Right ventricle myocardium superior (tissue), 1 donor: Measurements from ENCODE around the gene SCAMP1. TPM values are rescaled to one million over a fixed set of nuclear protein-coding genes. Genes with fewer than 3 reads are reported as not detected.
"Not testable (repeated sequence)": the region's sequence is repeated elsewhere in the genome, so short reads cannot be mapped to it uniquely, and the experiment has no call there.

Source experiments
- ATAC-seq: fragments of 200-7000 bp; cut with Tn5 transposase; one replicate; pipeline ENCODE4 v1.9.1; 2020; ENCODE audit warnings: mild to moderate bottlenecking; ENCODE audit not compliant: poor library complexity
- DNase-seq: peaks from one replicate; pipeline ENCODE4 v3.0.0-alpha.2; 2020
- intact Hi-C: fragments of 100-400 bp; cut with DNase I; formaldehyde crosslinking; loops from one replicate; pipeline ENCODE4 v1.11.2; 2022
- total RNA-seq: library from RNA; stranded (reverse); fragmentation: NEBNext Ultra II Directional; extraction: Animal tissue kit (Norgen Biotek cat#: 25700); gene quantifications from one replicate; pipeline ENCODE4 v1.2.1, GENCODE V29; 2021
- donor health status: DM: no; HTN: yes; CAD: no; lungs with severe emphysema.

Gene SCAMP1
- total RNA-seq, 1 donor from 2014 or later: 25.9 TPM

DNA sequence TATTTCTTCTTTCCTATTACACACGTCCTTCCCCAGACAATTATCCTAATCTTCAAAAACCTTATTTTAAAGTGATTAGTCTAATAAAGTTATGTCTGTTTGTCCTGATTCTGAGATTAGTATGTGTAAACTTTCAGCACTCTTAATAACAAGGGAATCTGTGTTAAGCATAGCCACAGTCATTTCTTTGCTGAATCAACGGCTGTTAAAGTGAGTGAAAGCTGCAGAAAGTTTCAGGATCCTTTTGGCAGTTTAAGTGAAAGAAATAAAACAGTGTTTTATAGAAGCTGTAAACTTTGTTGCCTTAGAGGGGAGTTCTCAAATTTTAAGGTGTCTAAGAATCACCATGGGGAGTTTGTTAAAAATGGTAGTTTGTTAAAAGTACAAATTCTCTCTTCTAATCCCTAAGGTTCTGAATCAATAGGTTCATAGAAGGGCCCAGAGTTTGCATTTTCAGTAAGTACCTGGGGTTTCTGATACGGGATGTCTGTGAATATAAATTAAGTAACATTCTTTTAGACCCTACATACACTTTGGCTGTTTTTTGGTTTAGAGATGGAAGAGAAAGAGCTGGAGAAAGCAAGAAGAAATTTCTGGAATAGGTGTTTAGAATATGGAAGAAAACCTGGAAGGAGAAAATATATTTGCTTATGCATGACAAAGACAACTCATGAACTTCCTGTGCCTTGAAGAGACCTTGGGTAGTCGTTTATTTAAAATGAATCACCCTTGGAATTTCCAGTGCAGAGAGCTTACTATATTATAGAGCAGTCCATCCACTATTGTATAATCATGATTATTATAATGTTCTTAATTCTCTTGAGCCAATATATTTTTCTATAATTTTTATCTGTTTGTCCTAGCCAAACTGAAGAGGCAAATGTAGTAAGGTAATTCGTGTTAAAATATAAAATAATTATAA is 45.7 kb downstream of the SCAMP1 start:
- no peak for ATAC-seq
- DNase-seq: no peak
- intact Hi-C loops: no loop called here

DNA sequence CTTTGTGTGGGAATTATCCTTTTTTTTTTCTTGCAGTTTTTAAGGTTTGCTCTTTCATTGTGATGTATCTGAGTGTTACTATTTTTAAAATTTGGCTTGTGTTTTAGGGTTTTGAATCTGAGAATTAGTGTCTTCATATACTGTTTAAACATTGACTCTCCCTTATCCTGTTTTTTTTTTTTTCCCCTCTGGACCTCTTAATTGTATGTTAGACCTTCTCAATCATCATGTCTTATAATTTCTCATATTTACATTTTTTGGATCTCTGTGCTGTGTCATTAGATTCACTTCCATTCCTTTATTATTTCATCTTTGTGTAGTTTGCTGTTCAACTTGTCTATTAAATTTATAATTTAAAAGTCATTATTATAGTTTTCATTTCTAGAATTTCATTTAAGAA is 47.0 kb downstream of the SCAMP1 start:
- no peak for ATAC-seq
- DNase-seq: no peak
- intact Hi-C loops: no loop called here

DNA sequence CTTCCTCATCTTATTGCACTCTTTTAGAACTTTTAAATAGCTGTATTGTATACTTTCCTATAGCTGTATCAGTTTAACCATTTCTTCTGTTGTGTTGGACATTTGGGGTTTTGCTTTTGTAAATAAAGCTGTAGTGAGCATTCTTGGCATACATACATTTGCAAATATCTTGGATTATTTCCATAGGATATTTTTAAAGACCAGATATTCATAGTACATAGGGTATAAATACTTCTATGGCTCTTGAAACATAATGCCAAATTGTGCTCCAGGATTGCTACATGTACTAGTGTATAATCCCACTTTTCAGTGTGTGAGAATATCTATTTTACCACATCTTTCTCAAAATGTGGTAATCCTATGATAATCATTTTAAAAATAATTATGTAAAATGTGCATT is 51.2 kb downstream of the SCAMP1 start:
- intact Hi-C loops: no loop called here
- ATAC-seq (no peak), DNase-seq (no peak)

DNA sequence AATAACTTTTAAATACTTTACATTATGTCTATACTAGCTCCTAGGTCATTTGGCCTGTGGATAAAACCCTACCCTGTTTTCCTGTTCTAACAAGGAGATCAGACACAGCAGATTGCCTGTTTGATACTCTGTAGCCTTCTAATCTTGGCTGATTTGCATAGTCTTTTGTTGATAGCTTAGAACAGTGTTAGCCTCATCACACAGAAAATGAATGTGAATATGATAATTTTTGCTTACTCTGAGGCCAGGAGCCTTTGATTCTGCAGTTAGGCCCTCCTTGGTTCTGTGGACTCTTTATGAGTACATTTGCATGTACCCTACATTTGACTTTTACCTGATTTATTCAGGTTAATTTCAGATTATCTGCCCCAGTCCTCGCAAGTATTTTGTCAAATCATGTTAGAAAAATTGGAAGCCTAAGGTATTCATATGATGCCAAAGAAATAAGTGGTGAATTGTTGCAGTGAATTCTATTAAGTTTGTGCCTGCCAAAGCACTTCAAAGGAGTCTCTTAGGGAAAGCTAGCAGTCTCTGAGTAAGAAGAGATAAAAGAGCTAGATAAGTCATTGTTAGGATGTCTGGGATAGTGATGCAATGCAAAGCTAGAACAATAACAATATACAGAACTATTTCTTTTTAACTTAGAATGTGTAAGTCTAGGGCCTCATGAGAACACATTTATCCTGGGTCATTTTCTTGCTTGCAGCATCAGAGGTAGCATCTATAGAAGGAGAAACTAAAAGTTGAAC is 56.4 kb downstream of the SCAMP1 start:
- ATAC-seq (no peak), DNase-seq (no peak)
- intact Hi-C loops: no loop called here

DNA sequence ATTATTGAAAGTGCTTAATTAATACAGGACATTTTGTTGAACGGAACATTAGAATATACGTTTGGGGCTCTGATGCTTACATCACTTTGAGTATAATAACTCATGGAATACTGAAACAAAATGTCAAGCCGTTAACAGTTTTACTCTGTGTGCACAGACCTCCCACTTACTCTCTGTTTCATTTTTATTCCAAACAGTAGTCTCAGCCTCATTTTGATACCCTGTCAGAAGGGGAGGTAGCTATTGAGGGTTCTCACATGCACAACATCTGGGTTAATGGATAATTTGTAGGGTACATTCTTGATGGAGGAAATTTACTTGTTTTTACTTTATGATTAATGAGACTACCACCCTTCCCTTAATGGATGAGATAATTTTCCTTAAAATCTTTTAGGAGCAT is 59.0 kb downstream of the SCAMP1 start:
- DNase-seq (no peak), ATAC-seq (no peak)
- intact Hi-C loops: no loop called here

DNA sequence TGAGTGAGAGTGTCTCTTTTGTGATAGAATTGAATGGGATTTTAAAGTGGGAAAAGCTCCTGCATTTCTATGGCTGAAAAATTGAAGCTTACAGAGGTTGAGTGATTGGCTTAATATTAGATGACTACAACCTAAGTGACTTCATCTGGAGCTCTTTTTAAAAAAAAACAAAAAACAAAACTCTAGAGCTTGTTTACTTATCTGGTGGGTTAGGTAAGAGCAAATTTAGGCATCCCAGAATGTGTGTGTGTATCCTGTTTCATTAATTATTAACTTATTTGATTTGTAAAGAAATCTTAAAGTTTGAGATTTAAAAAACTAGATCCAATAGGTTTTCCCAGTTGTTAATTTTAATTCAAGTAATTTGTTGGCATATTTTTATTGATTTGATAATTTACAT is 60.1 kb downstream of the SCAMP1 start:
- DNase-seq: no peak
- intact Hi-C loops: no loop called here
- no peak for ATAC-seq

DNA sequence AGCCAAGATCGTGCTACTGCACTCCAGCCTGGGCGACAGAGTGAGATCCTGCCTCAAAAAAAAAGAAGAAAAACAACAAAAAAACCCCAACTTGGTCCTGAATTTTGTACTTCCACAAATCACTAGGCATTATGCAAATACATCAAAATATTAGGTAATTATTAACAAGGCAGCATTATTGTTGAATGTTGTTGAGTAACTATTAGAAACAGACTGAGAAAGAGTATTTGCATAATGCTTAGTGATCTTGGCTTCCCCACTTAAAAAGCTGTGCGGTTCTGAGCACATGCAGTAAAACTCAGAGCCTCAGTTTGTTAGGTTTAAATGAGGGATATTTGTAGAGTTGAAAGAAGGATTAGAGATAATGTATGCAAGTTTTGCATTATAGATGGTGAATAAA is 64.2 kb downstream of the SCAMP1 start:
- no peak for DNase-seq
- no peak for ATAC-seq
- intact Hi-C loops: no loop called here

DNA sequence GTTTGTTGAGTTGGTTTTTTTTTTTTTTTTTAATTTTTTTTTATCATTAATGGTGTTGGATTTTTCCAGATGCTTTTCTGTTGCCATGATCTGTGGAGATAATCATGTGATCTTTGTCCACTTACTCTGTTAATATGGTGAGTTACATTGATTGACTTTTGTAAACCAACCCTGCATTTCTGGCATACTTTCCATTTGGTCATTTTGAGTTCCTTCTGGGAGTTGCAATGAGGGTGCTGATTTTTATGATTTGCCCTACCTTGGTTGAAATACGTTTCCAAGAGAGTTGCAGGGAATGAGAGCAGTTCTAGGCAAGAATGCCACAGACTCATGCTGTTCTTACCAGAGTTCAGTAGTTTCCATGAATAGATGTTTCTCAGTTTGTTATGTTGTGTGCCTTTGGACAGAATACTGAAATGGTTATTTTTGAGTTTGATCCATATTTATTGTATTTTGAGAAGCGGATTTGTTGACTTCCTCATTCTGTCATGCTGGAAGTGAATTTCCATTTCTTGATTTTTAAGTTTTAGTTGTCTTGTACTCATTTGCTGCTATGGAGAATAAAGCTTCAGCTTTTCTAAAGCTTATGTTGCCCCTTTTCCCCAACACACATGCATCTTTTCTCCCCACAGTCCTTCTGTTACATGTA is 69.0 kb downstream of the SCAMP1 start:
- DNase-seq (no peak), ATAC-seq (no peak)
- intact Hi-C loops: no loop called here

DNA sequence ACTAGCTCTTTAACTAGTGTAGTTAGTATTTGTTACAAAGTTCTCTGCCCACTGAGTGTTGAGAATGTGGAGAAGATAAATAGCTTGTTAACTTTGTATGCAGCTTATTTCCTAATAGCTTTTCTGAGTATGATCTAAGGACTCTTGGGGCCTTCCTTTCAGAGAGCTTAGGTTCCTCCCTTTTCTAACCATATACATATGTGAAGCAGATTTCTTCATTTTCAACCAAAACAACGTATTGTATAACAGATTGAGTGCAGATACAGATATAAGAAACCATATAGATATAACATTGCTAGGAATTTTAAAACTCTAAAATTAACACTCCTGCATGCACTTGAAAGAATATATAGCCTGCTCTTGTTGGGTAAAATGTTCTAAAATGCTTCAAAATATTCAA is 70.4 kb downstream of the SCAMP1 start:
- DNase-seq (no peak), ATAC-seq (no peak)
- intact Hi-C loops: no loop called here

DNA sequence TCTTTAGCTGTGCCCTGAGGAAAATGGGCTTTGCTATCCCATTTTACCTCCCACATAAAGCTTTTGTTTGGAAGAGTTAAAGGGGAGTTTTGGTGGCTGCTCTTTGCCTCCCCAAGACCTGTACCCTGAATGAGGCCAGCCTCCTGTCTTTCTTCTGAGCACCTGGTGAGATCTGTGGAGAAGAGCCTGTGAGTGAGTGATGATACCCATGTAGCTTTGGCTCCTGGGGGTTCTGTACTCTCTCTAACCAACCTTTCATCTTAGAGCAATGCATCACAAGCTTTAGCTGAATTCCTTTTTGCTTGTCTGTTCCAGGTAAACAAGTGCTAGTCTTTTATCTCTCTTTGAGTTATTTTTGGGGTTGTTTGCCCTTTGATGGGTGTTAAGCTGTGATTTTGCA is 73.6 kb downstream of the SCAMP1 start:
- ATAC-seq: no peak

DNA sequence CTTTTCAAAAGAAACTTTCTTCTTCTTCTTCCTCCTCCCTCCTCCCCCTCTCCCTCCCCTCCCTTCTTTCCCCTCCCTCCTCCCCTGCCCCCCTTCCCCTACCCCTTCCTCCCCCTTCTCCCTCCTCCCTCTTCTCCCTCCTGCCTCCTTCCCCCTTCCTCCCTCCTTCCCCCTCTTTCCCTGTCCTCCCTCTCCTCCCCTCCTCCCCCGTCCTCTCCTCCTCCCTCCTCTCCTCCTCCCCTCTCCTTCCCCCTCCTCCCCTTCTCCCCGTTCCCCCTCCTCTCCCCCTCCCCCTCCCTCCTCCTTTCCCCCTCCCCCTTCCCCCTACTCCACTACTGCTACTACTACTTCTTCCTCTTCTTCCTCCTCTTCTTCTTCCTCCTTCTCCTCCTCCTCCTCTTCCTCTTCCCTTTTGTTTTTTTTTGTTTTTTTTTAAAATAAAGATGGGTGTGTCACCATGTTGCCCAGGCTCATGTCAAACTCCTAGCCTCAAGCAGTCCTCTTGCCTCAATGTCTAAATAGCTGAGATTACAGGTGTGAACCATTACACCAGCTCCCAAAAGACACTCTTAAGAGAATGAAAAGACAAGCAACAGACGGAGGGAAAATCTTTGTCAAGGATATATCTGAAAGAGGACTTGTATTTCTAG is 87.5 kb downstream of the SCAMP1 start:
- intact Hi-C loops: no loop called here
- ATAC-seq: no peak
- no peak for DNase-seq

More for the DNA sequence above, 73.6 kb downstream of the SCAMP1 start:
- intact Hi-C loops: no loop called here
- no peak for DNase-seq

DNA sequence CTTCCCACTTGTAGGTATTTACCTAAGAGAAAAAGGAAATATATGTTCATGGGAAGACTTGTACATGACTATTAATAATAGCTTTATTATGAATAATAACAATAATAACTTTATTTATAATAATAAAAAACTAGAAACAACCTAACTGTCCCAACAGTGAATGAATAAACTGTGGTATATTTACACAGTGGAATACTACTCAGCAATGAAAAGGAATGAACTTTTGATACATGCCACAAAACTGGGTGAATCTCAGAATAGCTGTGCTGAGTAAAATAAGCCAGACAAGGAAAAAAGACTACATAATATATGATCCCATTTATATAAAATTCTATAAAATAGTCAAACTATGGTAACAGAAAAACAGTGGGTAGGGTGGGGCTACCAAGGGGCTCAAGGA is 88.7 kb downstream of the SCAMP1 start:
- ATAC-seq (no peak), DNase-seq (no peak)
- intact Hi-C loops: no loop called here

DNA sequence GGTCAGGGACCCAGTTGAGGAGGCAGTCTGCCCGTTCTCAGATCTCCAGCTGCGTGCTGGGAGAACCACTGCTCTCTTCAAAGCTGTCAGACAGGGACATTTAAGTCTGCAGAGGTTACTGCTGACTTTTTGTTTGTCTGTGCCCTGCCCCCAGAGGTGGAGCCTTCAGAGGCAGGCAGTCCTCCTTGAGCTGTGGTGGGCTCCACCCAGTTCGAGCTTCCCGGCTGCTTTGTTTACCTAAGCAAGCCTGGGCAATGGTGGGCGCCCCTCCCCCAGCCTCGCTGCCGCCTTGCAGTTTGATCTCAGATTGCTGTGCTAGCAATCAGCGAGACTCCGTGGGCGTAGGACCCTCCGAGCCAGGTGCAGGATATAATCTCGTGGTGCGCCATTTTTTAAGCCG is 97.1 kb downstream of the SCAMP1 start:
- ATAC-seq, DNase-seq, intact Hi-C loops: not testable (repeated sequence)

DNA sequence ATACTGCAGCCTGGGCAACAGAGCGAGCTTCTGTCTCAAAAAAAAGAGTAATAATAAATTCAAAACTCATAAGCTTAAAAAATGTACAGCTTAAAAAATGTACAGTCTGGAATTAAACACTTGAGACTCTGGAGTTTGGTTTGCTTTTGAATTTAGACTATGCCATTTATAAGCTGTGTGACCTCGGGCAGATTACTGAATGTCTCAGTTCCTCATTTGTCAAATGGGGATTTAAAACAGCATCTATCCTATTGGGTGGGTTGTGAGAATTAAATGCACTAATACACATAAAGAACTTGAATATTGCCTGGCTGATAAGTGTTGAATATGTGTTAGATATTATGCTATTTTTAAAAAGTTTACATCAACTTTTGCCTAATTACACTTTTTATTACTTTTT is 98.4 kb downstream of the SCAMP1 start:
- DNase-seq (no peak), ATAC-seq (no peak)
- intact Hi-C loops: no loop called here

DNA sequence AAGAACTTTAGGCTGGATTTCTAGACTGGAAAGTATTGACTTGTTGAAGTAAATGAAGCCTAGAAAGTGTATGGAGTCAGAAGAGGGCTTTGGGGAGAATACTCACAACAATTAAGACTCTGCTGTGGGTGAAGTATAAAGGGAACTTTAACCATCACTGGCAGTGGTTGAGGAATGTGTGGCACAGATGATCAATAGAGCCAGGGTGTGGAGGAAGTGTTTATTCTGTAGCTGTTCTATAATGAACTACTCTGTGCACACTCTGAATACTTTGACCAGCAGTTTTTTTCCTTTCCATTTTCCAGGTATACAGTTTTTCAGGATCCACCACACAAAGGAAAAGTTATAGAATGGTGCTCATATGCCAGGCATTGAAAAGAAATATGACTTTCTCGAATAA is 106.7 kb downstream of the SCAMP1 start:
- intact Hi-C loops: no loop called here
- DNase-seq (no peak), ATAC-seq (no peak)

DNA sequence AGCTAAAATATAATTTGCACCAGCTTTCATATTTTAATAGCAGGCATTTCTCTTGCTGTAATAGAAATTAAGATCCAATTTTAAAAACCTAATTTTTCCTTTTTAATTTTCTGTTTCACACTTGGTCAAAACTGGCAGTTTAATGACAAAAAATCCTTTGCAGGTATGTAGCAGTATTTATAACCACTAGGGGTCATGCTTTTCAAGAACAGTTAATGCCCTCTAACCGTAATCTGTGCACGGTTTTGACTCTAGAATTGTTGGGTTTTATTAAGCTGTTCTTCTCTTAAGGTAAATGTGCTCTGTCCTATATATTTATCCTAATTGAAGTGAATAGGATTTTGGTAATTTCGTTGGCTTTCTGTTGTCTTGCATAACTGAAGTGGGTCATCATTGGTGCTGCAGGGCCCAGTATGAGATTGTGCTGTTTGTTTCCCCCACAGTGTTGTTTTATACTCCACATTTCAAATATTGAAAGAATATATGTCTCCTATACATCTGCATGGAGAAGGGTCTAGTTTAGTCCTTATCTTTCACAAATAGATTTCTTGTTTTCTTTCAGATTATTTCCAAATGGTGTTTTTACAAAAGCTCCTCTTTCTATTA is 107.4 kb downstream of the SCAMP1 start:
- DNase-seq: no peak
- peak; percentile 73 for ATAC-seq
- intact Hi-C loops: no loop called here

DNA sequence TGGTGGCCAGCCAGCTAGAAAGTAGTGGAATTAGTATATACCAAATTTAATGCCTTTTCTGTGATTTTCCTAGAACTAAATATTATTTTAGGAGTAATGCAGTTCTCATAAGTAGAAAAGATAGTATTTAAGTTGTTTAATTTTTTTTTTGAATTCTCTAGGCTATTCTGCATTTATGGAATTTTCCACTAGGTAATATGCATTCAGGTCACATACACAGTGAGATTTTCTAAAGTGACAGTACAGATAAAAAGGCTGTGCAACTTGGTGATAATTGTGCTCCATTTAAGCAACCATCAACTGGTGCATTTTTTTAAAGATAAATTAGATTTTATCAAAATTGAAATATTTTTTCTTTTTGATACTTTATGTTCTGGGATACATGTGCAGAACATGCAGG is 111.5 kb downstream of the SCAMP1 start:
- intact Hi-C loops: loop anchor here (10.0 kb wide), 1 partner anchor 173 kb away; the partner anchor contains the start of gene LHFPL2
- ATAC-seq (no peak), DNase-seq (no peak)

DNA sequence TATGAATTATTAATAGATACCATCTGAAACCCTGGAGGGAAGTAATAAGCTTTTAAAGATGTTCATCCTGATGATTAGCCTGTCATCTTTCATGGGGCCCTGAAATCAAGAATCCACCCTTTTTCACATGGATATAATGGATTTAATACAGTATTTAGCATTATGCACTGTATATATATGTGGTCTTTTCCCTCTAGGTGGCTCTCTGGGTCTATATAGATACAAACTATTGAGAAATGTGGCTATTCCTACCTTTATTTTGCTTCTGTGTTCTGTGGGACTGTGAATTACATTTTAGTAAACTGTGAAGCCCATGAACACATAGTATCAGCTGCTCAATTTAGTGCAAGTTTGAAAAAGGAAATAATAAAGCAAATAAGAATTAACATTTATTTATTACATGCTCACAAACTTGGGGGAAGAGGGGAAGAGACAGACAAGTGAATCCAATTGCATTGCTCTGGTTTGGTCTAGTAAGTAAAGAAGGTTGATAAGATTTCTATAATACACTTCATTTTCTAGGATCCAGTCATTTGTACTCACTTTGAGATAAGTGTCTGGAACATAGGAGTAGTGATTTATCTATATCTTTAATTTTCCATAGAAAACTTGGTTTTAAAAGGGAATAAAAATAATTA is 112.2 kb downstream of the SCAMP1 start:
- DNase-seq: no peak
- intact Hi-C loops: loop anchor here (10.0 kb wide), 1 partner anchor 172 kb away; the partner anchor contains the start of gene LHFPL2
- ATAC-seq: peak; percentile 62
